Measurements from ENCODE around the gene ANAPC10. TPM values are rescaled to one million over a fixed set of nuclear protein-coding genes. Genes with fewer than 3 reads are reported as not detected.

ANAPC10 gene
- total and polyA plus RNA-seq, 2 experiments from 2014 or later = 34.4 to 59.2 TPM

- H3K9me2 ChIP-seq (ENCODE audit: insufficient read depth) = no peaks in the 10 kb centered on the region
- no peaks in the 10 kb centered on the region for H3K36me3 ChIP-seq (ENCODE audit: insufficient read depth)
- DNase-seq (ENCODE audit: low spot score) (no peak), ATAC-seq (no peak)
- H3K27ac Mint-ChIP-seq = no peak overlapping the region
- peaks cover 34% of the 10 kb centered on the region; the same call in 2 of the 3 replicates for H3K36me3 Mint-ChIP-seq (ENCODE audit: low read depth)
- no peak overlapping the region for H3K4me3 ChIP-seq
- H3K9me3 Mint-ChIP-seq = peaks cover 24% of the 10 kb centered on the region; the same call in 2 of the 3 replicates
- peaks cover 6% of the 10 kb centered on the region; the same call in 1 of the 2 replicates for H4K20me1 ChIP-seq (replicated peaks; ENCODE audit: insufficient read depth)
- peaks cover 1% of the 10 kb centered on the region for H3K27me3 Mint-ChIP-seq (ENCODE audit: insufficient read depth, low read depth, poor library complexity)
- no peaks in the 10 kb centered on the region for H3K27me3 ChIP-seq (ENCODE audit: insufficient read depth)
- no peak overlapping the region for H3K4me2 ChIP-seq
- H2AFZ ChIP-seq = no peak overlapping the region
- TF ChIP-seq POLR2AphosphoS5 (IDR thresholded peaks at IDR 0.05; ENCODE audit: low read depth) = no peak
- no peak for TF ChIP-seq ZNF462 (CRISPR knock-in tag; IDR thresholded peaks at IDR 0.05)
- TF ChIP-seq ZNF114 (CRISPR knock-in tag; IDR thresholded peaks at IDR 0.05) = no peak
- no peak for TF ChIP-seq CREB1 (CRISPR knock-in tag; IDR thresholded peaks at IDR 0.05; ENCODE audit: low read depth)
- no peak for TF ChIP-seq EZH2phosphoT487 (IDR thresholded peaks at IDR 0.05; ENCODE audit: unreplicated experiment)
- no peak for TF ChIP-seq ZNF331 (CRISPR knock-in tag; IDR thresholded peaks at IDR 0.05; ENCODE audit: low read depth)
- no peak for TF ChIP-seq NANOG (IDR thresholded peaks at IDR 0.05; ENCODE audit: borderline replicate concordance)
- TF ChIP-seq EZH2 (IDR thresholded peaks at IDR 0.05; ENCODE audit: low read depth, unreplicated experiment) = no peak
- no peak for TF ChIP-seq STAT1 (IDR thresholded peaks at IDR 0.05; ENCODE audit: unreplicated experiment)
- no peak for TF ChIP-seq CTCF (conservative IDR thresholded peaks at IDR 0.05; ENCODE audit: low read depth in 2 of 2)
- no peak for TF ChIP-seq REST (IDR thresholded peaks at IDR 0.05; ENCODE audit: unreplicated experiment)
- no peak for TF ChIP-seq JUNB (IDR thresholded peaks at IDR 0.05; ENCODE audit: unreplicated experiment)
- no peak for TF ChIP-seq ETS1 (IDR thresholded peaks at IDR 0.05)
- peaks cover 7% of the 10 kb centered on the region; the same call in 2 of the 3 replicates for H3K4me1 Mint-ChIP-seq
- peaks cover 64% of the 10 kb centered on the region for H3K79me2 ChIP-seq (replicated peaks; ENCODE audit: insufficient read depth)
- no peak overlapping the region for H3K4me3 Mint-ChIP-seq
- H3K4me1 ChIP-seq (ENCODE audit: insufficient read depth) = peaks cover 5% of the 10 kb centered on the region; the same call in 1 of the 2 replicates
- H3F3A ChIP-seq (replicated peaks; ENCODE audit: low read depth) = no peaks in the 10 kb centered on the region
- no peak overlapping the region for H3K27ac ChIP-seq (ENCODE audit: low read depth)
Observed at GRCh38 chr4:145019346-145019745, 78.7 kb downstream of the ANAPC10 start.

Data from GM23338 (cell line).